Measurements from ENCODE around the gene EMD.

DNA sequence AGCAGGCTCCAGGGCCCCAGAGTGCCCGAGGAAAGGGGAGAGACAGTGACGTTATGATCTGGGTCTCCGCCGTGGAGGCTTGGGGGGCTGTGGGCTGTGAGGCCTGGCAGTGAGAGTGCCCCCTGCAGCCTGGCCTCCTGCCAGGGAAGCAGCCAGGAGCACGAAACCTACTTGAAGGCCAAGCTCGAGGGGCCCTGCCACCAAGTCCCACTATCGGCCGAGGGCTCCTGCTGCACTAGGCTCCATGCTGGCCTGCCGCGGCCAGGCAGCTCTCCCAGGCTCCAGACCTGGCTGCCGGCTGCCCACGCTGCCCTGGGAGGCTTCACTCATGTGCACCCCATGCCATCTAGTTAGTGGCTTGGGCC lies 23.3 kb upstream of the EMD start:
- TF ChIP-seq, protein P1, sequence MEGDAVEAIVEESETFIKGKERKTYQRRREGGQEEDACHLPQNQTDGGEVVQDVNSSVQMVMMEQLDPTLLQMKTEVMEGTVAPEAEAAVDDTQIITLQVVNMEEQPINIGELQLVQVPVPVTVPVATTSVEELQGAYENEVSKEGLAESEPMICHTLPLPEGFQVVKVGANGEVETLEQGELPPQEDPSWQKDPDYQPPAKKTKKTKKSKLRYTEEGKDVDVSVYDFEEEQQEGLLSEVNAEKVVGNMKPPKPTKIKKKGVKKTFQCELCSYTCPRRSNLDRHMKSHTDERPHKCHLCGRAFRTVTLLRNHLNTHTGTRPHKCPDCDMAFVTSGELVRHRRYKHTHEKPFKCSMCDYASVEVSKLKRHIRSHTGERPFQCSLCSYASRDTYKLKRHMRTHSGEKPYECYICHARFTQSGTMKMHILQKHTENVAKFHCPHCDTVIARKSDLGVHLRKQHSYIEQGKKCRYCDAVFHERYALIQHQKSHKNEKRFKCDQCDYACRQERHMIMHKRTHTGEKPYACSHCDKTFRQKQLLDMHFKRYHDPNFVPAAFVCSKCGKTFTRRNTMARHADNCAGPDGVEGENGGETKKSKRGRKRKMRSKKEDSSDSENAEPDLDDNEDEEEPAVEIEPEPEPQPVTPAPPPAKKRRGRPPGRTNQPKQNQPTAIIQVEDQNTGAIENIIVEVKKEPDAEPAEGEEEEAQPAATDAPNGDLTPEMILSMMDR (IDR thresholded peaks at IDR 0.05; ENCODE audit: poor library complexity): no peak
- no peak for TF ChIP-seq EZH2 (IDR thresholded peaks at IDR 0.05; ENCODE audit: borderline replicate concordance)
